Measurements from ENCODE around the gene DHX16. TPM values are rescaled to one million over a fixed set of nuclear protein-coding genes. Genes with fewer than 3 reads are reported as not detected.

DHX16 gene
- total and polyA plus RNA-seq, 2 of the 8 experiments (the other 6 are each of a cell fraction or from before 2014, with no cell fraction given): 27.4 to 44.4 TPM

DNA sequence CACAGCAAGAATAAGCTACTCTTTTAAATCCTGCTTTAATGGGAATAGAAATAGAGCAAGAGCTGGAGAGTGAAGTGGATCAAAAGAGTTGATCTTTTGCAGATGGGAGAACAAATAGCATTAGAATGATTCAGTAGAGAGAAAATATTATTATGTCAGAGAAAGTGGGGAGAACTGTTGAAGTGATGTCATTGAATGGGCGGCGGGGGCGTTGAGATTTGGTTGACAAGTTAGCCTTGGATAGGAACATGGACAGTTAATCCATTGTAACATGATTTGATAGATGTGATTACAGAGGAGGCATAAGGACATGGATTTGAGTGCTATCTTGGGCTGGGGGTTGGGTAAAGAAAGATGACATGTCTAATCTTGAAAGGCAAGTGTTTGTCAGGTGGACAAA is 37.0 kb downstream of the DHX16 start (continued):
- TF ChIP-seq EZH2 (IDR thresholded peaks at IDR 0.05; ENCODE audit: low read depth, low read length, severe bottlenecking) (no peak), SP4 (IDR thresholded peaks at IDR 0.05; ENCODE audit: low read length) (no peak), TAF7 (optimal IDR thresholded peaks at IDR 0.05; ENCODE audit: borderline replicate concordance, low read depth, low read length) (no peak), NANOG (IDR thresholded peaks at IDR 0.05; ENCODE audit: insufficient read depth, low read depth, low read length, poor library complexity, severe bottlenecking) (no peak), CREB1 (IDR thresholded peaks at IDR 0.05) (no peak)

All from H1 (cell line).